ENCODE results near the gene ARHGEF4.
"Not testable (repeated sequence)": the region's sequence is repeated elsewhere in the genome, so short reads cannot be mapped to it uniquely, and the experiment has no call there.

The ARHGEF4 gene

DNA sequence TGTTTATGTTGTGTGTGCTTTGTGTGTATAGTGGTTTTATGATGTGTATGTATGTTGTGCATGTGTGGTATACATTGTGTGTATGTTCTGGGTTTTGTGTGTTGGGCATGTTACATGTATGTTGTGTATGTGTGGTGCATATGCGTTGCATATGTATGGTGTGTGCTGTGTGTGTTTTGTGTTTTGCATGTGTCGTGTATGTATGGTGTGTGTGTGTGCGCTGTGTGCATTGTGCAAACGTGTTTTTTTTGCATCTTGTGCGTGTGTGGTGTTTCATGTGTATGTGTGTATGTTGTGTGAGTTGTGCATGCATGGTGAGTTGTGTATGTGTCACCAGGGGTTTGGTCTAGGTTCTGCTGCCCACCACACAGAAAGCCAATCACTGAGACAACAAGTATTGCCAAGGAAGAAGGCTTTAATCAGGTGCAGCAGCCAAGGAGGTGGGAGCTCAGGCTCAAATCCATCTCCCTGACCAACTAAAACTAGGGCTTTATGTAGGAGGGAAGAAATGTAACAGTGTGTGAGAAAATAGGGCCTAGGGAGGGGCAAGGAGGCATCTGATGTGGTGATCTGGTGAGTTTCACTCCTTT, 140.8 kb downstream of the ARHGEF4 start:
- no peak for DNase-seq (ENCODE audit: low spot score)

DNA sequence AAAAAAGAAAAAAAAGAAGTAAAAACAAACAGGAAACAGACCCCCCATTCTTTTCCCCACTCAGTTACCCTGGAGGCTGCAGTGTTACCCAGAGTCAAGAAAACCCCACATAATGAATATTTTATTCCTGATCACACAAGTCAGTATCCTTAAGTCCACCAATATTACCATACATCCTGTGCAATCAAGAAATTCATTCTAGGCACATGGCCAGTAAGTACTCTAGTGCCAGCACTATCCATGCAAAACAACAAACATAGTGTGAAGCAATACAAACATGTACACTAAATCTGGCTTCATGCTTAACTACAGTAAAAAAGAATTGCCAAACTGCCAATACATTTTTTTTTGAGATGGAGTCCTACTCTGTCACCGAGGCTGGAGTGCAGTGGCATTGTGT, 145.0 kb downstream of the ARHGEF4 start:
- no peak for DNase-seq (ENCODE audit: low spot score)

DNA sequence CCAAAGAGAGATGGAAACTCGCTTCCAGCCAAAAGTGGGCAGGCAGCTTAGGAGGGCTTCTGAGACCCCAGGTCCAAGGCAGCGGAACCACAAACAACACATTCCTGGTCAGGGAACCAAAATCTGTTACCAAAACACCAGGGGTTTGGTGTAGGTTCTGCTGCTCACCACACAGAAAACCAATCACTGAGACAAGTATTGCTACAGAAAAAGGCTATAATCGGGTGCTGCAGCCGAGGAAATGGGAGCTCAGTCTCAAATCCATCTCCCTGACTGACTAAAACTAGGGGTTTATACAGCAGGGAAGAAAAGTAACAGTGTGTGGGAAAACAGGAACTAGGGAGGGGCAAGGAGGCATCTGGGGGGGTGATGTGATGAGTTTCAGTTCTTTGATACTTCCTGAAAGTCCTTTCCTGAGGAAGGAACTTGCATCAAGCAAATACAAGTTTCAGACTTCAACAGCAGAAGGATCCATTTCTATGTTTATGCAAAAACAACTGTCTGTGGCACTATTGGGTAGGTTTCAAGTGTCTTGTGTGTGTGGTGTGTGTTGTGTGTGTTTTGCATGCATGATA, 148.6 kb downstream of the ARHGEF4 start:
- no peak for DNase-seq (ENCODE audit: low spot score)

GRCh38 chr2:130985831-130986649, 149.3 kb downstream of the ARHGEF4 start:
- DNase-seq (ENCODE audit: low spot score), result no peak

GRCh38 chr2:130986890-130987493, 150.3 kb downstream of the ARHGEF4 start:
- DNase-seq (ENCODE audit: low spot score), result no peak

DNA sequence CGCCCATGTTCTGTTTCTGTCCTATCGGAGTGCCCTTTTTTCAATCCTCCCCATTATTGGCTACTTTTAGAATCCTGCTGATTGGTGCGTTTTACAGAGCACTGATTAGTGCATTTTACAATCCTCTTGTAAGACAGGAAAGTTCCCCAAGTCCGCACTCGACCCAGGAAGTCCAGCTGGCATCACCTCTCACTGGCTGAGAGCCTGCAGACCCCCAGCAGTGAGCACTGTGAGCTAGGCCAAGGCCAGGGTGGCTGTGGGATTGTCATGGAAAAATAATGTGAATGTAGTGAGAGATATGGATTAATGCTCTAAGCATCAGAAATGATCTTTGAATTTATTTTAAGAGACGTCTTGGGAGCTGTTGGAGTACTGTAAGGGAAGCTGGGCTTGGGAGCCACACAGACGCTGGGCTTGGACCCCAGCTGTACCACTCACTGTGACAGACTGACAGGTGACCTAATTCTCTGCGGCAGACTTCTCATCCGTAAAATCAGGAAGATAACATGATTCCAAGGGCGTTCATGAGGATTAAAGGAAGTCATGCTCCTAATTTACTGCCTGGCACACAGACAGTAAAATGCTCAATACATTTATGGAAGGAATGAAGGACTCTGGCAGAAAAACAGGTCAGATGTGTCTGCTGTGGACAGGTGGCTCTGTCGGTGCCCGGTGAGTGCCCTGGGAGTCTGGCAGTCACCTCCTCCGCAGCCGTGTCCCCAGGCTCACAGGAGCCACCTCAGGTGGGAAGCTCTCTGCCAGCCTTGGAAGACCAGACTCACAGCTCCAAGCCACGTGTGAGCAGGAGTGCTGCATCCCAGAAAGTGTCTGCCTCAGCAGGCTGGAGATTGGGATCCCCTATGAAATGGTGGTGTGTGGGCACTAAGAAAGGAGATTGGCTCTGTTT, 151.1 kb downstream of the ARHGEF4 start:
- no peak for DNase-seq (ENCODE audit: low spot score)

GRCh38 chr2:130991446-130991845, 154.7 kb downstream of the ARHGEF4 start:
- DNase-seq (ENCODE audit: low spot score), result not testable (repeated sequence)

DNA sequence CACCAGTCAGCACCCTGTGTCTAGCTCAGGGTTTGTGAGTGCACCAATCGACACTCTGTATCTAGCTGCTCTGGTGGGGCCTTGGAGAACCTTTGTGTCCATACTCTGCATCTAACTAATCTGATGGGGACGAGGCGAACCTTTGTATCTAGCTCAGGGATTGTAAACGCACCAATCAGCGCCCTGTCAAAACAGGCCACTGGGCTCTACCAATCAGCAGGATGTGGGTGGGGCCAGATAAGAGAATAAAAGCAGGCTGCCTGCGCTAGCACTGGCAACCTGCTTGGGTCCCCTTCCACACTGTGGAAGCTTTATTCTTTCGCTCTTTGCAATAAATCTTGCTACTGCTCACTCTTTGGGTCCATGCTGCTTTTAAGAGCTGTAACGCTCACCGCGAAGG, 155.3 kb downstream of the ARHGEF4 start:
- DNase-seq (ENCODE audit: low spot score), result not testable (repeated sequence)

- no peak for DNase-seq (ENCODE audit: low spot score)
These were observed 160.0 kb downstream of the ARHGEF4 start for GRCh38 chr2:130996691-130997090.

DNA sequence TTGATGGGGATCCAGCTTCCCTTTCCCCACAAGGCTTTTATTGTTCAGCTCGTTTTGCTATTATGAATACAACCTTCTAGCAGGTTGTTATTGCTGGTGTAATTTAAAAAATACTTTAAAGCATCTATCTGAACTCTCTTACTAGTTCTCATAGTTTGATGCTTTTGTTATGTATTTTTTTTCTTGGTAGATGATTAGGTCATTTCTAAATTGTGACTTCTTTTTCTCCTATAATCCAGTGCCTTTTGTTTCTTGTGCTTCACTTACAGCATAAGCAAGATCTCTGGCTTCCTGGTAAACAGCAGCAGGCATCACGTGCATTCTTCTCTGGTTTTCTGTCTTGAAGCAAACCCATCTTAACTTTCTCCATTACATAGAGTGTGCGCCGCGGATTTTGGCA, 160.5 kb downstream of the ARHGEF4 start:
- DNase-seq (ENCODE audit: low spot score), result no peak

GRCh38 chr2:130998561-130998960, 161.8 kb downstream of the ARHGEF4 start:
- DNase-seq (ENCODE audit: low spot score), result no peak

- no peak for DNase-seq (ENCODE audit: low spot score)
These were observed 167.9 kb downstream of the ARHGEF4 start for GRCh38 chr2:131004446-131005209.

DNA sequence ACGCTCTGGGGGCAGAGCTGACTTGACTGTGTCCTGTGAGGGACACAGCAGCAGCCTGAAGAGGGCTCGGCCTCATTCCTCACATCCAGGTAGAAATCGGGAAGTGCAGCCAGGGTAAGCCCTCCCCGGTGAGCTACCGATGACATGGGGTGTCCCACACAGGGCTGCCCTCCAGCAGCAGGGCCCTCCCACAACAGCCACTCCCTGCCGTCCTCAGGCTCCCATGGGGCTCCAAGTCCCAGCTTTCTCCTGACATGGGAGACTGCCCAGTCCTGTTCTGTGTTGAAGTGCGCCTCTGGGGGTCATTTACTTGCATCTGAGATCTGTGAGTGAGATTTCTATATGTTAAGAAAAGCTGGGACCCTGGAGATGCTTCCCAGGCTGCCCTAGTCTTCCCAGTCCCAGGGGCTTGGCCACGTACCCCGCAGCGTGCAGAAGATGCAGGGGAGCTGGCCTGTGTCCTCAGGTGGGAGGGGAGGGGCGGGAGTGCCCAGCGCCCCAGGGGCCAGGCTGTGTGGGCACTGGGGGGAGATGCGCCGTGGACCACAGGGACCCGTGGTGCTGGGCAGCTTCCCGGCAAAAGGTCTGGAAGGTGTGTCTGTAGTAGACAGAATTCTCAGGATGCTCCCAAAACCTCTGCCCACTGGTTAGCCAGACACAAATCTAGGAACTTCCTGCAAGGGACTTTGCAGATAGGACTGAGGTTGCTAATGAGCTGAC, 168.7 kb downstream of the ARHGEF4 start:
- DNase-seq (ENCODE audit: low spot score), result no peak

GRCh38 chr2:131006561-131006960, 169.8 kb downstream of the ARHGEF4 start:
- no peak for DNase-seq (ENCODE audit: low spot score)

DNA sequence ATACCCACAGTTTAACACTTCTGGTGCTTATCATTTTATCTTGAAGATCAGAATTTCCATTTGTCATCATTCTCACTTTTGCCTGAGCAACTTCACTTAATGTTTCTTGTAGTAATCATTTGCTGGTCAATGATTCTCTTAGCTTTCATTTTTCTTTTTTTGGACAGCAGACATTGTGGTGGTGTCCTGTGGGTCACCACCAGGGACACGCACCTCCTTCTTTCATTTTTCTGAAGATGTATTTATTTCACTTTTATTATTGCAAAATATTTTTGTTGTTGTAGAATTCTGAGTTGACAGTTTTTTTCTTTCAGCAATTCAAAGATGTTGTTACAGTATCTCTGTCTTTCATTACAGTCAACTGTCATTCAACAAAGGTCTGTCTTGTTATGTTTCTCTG, 172.3 kb downstream of the ARHGEF4 start:
- DNase-seq (ENCODE audit: low spot score), result no peak

- DNase-seq (ENCODE audit: low spot score), result no peak
These were observed 173.2 kb downstream of the ARHGEF4 start for GRCh38 chr2:131009713-131010475.

DNA sequence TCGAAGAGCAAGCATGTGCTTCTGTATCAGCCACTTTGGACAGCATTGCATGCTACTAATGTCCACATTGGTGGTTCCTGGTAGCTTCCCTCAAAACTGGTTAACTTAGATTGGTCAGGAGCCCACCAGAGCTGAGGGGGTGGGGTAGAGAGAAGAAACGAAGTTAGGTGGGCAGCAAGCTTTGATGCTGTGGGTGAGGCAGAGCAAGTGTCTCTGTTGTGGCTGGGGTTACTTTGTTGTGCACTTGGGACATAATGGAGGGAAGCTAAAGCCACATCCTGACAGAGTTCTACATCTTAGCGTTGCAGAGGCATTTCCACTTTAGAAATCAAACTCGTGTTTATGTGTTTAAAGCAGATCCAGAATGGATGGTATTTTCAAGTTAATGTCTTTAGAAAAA, 173.9 kb downstream of the ARHGEF4 start:
- DNase-seq (ENCODE audit: low spot score), result no peak

GRCh38 chr2:131011486-131011885, 174.8 kb downstream of the ARHGEF4 start:
- no peak for DNase-seq (ENCODE audit: low spot score)

DNA sequence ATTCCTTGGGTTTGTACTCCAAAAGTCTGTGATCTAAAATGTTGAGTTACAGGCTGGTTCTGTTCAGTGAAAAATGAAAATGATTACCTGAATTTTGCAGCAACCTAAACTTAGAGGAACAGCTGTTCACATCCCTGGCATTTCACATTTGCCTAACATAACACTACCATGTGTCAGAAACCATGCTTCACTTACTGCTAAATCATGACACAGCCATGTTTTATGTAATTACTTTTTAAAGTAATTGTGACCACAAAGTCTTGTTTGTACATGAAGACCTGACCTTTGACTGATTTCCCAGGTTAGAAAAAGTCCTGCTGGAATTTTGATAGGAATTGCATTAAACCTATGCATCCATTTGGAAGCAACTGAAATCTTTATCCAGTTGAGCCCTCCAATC, 177.4 kb downstream of the ARHGEF4 start:
- DNase-seq (ENCODE audit: low spot score), result no peak

GRCh38 chr2:131015764-131016163, 179.1 kb downstream of the ARHGEF4 start:
- DNase-seq (ENCODE audit: low spot score), result no peak
